ENCODE results near the gene HELB.

The HELB gene

DNA sequence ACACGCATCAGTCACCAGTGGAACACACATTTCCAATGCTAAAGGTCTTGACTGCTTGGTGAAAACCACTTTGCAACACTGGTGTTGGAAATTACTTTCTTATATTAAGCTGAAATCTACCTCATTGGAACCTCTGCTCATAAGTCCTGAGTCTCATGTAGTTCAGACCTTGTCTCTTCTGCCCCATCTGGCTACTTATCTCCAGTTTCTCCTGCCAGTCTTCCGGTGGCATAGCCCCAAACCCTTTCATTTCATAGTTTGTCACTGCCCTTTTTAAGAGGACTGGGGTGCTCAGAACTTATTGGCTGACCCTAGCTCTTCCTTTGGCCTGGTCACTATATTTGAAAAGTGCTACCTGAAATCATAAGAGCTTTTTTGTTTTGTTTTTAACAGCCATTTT lies 43.7 kb downstream of the HELB start:
- DNase-seq, result no peak
- intact Hi-C loops (cut with DNase I), result no loop called here

DNA sequence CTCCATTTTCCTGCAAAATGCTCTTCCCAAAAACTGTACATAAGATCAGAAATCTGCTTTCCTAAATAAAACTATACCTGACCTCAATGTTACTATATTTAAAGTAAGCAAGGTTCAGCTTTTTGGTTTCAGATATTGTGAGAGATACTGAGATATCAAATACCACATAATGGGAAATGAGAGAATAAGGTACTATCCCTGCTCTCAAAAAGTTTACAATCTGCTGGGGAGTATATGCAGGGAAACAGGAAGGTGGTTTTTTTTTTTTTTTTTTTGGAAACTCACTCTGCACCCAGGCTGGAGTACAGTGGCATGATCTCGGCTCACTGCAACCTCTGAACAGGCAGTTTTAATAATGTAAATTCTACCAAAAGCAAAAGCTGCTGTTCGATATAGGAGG lies 49.0 kb downstream of the HELB start:
- DNase-seq, result no peak

DNA sequence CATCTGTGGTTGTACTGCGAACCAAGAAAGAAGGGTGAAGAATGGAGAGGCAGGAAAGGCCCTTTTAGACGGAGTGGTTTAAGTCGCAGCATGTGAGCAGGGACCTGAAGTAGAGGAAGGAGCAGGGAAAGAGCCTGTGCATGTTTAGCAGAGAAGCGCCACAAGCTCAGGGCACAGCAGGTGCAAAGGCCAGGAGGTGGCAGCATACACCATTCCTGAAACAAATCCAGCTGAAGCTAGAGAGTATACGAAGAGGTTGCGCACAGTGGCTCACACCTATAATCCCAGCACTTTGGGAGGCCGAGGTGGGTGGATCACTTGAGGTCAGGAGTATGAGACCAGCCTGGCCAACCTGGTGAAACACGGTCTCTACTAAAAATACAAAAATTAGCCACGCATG lies 49.9 kb downstream of the HELB start:
- DNase-seq, result peak in 38 of 42 donors; percentile 24 to 69 (median 46)
- intact Hi-C loops (cut with DNase I), result loop anchor here (10.0 kb wide), 1 partner anchor 343 kb away; no protein-coding TSS in a partner anchor

More for the DNA sequence above, 49.0 kb downstream of the HELB start:
- intact Hi-C loops (cut with DNase I), result loop anchor here (10.0 kb wide), 1 partner anchor 344 kb away; no protein-coding TSS in a partner anchor

DNA sequence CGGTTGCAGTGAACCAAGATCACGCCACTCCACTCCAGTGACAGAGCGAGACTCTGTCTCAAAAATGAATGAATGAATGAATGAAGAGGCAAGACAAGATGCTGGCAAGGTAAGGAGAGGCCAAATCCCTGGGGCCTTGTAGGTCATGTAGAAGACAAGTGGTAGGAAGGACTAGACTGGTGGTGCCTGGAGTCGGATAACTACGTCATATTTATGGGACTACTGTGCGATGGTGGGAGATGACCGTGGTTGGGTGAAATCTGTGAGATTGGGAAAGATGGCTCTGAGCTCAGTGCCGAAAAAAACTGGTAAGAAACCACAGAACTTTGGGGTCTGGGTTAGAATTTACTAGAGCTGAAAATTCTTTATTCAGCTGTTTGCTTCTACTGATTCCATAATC lies 50.6 kb downstream of the HELB start:
- intact Hi-C loops (cut with DNase I), result loop anchor here (10.0 kb wide), 1 partner anchor 342 kb away; no protein-coding TSS in a partner anchor
- DNase-seq, result no peak

DNA sequence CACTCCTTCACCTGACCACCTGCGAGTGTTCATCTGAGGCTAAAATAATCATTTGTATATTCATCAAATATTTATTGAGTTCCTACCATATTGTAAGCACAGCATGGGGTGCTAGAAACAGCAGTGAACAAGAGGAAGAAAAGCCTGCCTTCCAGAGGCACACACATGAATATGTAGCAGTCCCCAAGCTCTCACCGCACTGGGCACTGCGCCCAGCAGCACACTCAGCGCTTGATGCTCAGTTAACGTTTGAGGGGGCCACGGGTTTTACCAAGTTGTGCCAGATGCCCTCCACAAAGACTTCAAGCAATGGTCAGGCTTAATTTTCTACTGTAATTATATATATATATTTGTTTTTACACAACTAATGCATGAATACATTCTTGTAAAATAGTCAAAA lies 52.0 kb downstream of the HELB start:
- intact Hi-C loops (cut with DNase I), result loop anchor here (10.0 kb wide), 1 partner anchor 341 kb away; no protein-coding TSS in a partner anchor

DNA sequence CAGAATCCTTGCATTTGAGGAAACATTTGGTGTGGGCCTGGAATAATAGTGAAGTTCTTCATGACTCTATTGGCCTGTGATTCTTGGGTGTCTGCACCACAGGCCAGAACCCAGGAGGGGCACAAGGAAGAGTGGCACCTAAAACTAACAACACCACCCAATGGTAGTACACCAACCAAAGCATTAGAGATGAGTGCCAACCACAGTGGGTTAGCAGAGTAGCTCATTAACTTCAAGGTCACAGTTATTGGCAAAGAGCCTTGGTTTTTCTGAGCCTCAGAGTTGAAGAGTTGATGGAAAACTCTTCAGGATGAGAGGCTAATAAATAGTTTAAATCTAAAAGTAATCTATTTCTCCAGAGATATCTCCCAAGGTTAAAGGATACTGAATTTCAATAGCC lies 57.0 kb downstream of the HELB start:
- intact Hi-C loops (cut with DNase I), result loop anchor here (10.0 kb wide), 1 partner anchor 336 kb away; no protein-coding TSS in a partner anchor
- no peak for DNase-seq

More for the DNA sequence above, 52.0 kb downstream of the HELB start:
- peak in 15 of 42 donors; percentile 7 to 63 (median 28) for DNase-seq

DNA sequence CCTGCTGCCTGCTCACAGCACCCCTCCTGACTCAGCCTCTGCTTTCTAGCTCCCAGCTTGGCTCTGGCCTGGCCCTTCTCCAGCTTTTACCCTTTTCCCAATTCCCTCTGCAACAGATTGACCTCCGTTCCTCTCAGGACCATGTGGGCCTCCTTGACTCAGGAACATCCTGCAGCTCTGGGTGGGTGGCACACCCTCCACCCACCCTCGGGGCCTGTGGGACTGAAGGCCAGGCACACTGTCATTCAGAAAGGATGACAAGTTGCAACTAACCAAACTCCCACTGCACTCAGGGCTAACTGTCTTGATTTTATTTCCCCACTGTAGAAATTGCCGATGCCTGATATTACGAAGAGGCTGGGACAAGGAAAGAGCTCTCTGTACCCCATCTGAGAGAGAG lies 59.4 kb downstream of the HELB start:
- intact Hi-C loops (cut with DNase I), result no loop called here
- DNase-seq, result no peak

DNA sequence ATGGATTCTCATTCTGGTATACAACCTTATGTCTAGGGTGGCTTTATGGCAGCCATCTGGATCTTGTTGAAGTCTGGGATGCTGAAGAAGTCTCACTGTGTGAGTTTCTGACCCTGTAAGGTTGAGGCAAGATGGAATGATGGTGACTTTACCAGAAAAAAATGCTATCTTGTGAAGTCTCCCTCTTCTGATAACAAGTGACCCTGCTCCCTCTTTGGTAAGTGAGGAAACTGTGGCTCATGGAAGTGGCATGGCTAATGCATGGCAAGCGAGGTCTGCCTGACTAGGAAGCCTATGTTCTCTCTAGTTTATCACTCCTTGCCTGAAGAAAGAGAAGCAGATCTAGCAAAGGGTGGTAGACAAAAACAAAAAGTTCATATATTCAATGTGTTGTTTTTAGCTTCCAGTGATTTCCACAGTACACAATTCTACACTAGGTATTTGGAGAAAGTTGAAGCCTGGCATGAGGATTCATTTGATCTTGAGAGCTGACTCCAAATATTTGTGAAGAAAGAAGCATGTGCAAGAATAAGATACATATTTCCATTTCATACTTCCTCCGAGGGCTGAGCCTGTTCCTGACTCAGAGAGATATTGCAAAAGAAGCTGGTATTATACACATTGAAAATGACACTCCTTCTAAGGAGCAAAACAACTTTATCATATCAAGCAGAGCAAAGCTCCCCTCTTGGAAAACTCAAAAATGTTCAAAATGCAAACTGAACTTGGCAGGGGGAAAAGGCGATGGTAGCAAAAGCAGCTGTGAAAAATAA lies 63.6 kb downstream of the HELB start:
- no peak for DNase-seq
- intact Hi-C loops (cut with DNase I), result no loop called here

DNA sequence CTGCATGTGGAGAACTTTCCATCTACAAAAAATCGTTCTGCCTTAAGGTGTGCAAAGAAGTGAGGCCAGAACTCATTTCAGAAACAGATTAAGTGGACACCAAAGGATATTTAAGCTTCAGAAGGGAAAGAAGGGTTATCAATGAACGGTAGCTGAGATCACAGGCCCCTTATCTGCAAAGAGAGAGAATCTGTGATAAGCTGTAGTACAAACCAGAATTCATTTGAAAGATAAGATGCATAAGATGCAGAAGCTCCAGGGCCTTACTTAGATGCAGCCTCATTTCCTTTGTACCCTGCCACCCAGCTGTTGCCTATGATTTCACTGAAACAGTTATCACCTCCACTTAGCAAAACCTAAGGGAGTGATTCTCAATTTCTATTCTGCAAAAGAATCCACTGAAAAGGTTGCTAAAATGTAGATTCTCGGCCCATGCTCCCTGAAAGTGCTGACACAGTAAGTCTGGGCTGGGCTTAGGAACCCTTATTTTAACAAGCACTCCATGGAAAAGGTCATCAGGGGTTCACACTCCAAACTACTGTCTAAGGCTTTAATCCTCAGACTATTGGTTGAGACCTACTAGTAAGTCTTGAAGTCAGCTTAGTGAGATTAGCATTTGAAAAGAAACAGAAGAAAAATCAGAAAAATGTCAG lies 64.8 kb downstream of the HELB start:
- DNase-seq, result no peak
- intact Hi-C loops (cut with DNase I), result no loop called here

DNA sequence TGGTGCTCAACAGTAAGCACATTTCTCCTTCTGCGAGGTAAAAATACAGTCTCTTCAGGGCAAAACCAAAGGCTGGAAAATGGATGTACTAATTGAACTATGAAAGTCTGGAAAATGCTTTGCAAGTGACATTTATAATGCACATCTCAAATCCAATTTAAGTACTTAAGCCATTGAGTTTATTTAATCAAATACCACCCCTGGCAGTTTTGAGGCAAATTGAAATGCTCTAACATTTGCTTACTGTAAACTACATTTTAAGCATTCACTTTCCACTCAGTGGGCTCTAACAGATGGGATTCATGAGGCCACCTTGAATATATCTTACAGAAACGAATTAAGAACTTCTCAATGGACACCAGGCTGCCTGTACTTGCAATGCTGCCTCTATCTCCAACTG lies 69.7 kb downstream of the HELB start:
- intact Hi-C loops (cut with DNase I), result no loop called here
- no peak for DNase-seq

DNA sequence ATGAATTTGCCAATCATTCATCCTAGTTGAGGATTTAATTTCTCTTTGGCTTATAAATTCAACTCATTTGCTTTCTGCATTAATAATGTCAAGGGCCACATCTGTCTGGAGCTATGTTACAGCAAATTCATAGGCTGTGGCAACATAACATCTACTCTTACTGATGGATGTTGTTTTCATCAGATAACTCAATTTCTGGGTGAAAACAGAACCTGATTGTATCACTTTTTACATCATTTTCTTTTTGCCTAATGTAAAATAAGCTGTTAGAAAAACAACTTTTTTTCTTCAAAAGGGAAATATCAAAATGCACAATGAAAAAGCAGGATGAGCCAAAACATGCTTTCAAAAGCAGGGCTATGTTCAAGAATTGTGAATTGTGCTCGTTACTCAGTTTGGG lies 73.3 kb downstream of the HELB start:
- intact Hi-C loops (cut with DNase I), result no loop called here
- DNase-seq, result no peak

DNA sequence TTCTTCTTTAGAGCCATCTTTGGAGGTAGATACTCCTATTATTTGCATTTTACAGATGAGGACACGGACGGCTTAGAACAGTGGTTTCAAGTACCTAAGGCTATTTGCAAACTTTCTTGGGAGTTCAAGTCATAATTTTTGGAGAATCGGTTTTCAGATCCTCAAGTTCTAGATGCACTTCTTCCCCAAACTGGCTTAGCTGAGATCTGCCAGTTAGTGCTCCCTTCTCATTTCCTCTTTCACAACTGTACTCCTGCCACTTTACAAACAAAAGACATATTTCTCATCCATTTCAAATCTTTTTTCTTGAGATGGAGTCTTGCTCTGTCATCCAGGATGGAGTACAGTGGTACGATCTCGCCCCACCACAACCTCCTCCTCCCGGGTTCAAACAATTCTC lies 77.3 kb downstream of the HELB start:
- intact Hi-C loops (cut with DNase I), result no loop called here
- no peak for DNase-seq

DNA sequence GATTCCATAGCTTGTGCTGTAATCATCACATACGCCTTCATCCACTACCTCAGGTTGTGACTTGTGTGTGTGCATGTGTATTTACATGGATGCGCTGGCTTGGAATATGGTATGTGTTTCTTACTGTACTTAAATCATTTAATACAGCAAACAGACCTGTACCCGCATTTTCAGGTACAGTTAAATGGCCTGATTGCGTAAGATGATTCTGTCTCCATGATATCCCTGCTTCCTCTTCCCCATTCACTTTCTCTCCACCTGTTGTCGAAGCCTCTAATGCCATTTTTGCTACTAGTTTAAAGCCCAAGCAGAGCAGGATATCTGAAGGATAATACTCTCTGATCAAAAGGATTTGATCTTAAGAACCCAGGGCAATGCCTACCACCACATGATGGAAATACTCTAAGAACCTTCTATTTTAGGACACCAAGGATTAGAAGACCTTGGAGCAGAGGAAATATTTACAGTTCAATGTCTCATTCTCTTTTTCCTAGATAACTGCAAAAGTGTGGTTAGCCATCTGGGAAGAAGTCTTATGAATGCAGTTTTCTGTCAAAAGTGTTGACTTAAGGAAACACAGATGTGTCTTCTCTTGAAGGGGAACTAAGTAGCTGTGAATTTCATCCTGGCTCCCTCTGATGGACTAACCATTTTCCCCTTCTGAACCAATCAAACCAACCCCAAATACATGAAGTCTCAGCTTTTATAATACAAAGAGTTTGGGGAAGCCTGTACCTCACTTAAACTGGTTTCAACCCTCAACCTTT lies 78.7 kb downstream of the HELB start:
- intact Hi-C loops (cut with DNase I), result no loop called here
- no peak for DNase-seq

DNA sequence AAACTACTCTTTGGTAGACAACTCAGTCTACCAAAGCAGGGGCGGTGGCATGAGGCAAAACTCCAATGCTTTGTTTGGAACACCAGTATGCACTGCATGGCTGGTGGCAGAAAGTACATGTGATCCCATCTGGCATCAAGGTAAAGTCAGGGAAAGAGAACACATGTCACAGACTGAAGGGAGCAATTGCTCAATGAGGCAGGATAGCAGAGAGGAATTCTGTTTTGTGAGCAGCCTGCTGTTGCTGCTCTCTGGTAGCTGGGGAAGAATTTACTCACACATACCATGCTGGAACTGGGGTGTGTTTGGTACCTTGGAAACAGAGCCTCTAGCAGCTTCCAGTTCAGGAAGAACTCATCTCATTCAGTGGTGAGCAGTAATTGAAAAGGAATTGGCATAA lies 84.8 kb downstream of the HELB start:
- intact Hi-C loops (cut with DNase I), result no loop called here
- no peak for DNase-seq

Measured in head of caudate nucleus (tissue), 42 donors.